ENCODE results near the gene COL19A1.
"Not testable (repeated sequence)": the region's sequence is repeated elsewhere in the genome, so short reads cannot be mapped to it uniquely, and the experiment has no call there.

Gene COL19A1

GRCh38 chr6:69900869-69901268 is 34.5 kb downstream of the COL19A1 start:
- DNase-seq (ENCODE audit: low read depth) = no peak

GRCh38 chr6:69901361-69901760 is 35.0 kb downstream of the COL19A1 start:
- DNase-seq (ENCODE audit: low read depth) = no peak

- no peak for DNase-seq (ENCODE audit: low read depth)
These were observed 41.7 kb downstream of the COL19A1 start for GRCh38 chr6:69907981-69908498.

- DNase-seq (ENCODE audit: low read depth) = no peak
These were observed 47.0 kb downstream of the COL19A1 start for GRCh38 chr6:69913361-69913760.

GRCh38 chr6:69914015-69914485 is 47.7 kb downstream of the COL19A1 start:
- no peak for DNase-seq (ENCODE audit: low read depth)

GRCh38 chr6:69915346-69915745 is 49.0 kb downstream of the COL19A1 start:
- DNase-seq (ENCODE audit: low read depth) = no peak

GRCh38 chr6:69917834-69918233 is 51.5 kb downstream of the COL19A1 start:
- no peak for DNase-seq (ENCODE audit: low read depth)

GRCh38 chr6:69918813-69919475 is 52.6 kb downstream of the COL19A1 start:
- DNase-seq (ENCODE audit: low read depth) = no peak

- not testable (repeated sequence) for DNase-seq (ENCODE audit: low read depth)
These were observed 54.7 kb downstream of the COL19A1 start for GRCh38 chr6:69921066-69921465.

- DNase-seq (ENCODE audit: low read depth) = not testable (repeated sequence)
These were observed 55.3 kb downstream of the COL19A1 start for GRCh38 chr6:69921611-69922010.

GRCh38 chr6:69926745-69927144 is 60.4 kb downstream of the COL19A1 start:
- DNase-seq (ENCODE audit: low read depth) = no peak

GRCh38 chr6:69933239-69933638 is 66.9 kb downstream of the COL19A1 start:
- no peak for DNase-seq (ENCODE audit: low read depth)

- no peak for DNase-seq (ENCODE audit: low read depth)
These were observed 68.7 kb downstream of the COL19A1 start for GRCh38 chr6:69935079-69935478.

- no peak for DNase-seq (ENCODE audit: low read depth)
These were observed 70.5 kb downstream of the COL19A1 start for GRCh38 chr6:69936674-69937363.

GRCh38 chr6:69937402-69938136 is 71.2 kb downstream of the COL19A1 start:
- no peak for DNase-seq (ENCODE audit: low read depth)

GRCh38 chr6:69942485-69942884 is 76.1 kb downstream of the COL19A1 start:
- no peak for DNase-seq (ENCODE audit: low read depth)

- no peak for DNase-seq (ENCODE audit: low read depth)
These were observed 78.8 kb downstream of the COL19A1 start for GRCh38 chr6:69945192-69945591.

- DNase-seq (ENCODE audit: low read depth) = no peak
These were observed 82.2 kb downstream of the COL19A1 start for GRCh38 chr6:69948479-69949114.

- no peak for DNase-seq (ENCODE audit: low read depth)
These were observed 87.1 kb downstream of the COL19A1 start for GRCh38 chr6:69953491-69953890.

GRCh38 chr6:69954733-69955132 is 88.4 kb downstream of the COL19A1 start:
- DNase-seq (ENCODE audit: low read depth) = no peak

GRCh38 chr6:69957985-69958559 is 91.7 kb downstream of the COL19A1 start:
- no peak for DNase-seq (ENCODE audit: low read depth)

- no peak for DNase-seq (ENCODE audit: low read depth)
These were observed 92.6 kb downstream of the COL19A1 start for GRCh38 chr6:69958978-69959377.
